NCI-H526 treated with DMSO at 0.1 percent for 48 hours (cell line): ENCODE data around the gene GALNT17.
"Not testable (repeated sequence)": the region's sequence is repeated elsewhere in the genome, so short reads cannot be mapped to it uniquely, and the experiment has no call there.

Experiments used
- DNase-seq: peaks from one replicate; lab custom pipeline; 2025; lab: John Stamatoyannopoulos, UW

GALNT17 gene

DNA sequence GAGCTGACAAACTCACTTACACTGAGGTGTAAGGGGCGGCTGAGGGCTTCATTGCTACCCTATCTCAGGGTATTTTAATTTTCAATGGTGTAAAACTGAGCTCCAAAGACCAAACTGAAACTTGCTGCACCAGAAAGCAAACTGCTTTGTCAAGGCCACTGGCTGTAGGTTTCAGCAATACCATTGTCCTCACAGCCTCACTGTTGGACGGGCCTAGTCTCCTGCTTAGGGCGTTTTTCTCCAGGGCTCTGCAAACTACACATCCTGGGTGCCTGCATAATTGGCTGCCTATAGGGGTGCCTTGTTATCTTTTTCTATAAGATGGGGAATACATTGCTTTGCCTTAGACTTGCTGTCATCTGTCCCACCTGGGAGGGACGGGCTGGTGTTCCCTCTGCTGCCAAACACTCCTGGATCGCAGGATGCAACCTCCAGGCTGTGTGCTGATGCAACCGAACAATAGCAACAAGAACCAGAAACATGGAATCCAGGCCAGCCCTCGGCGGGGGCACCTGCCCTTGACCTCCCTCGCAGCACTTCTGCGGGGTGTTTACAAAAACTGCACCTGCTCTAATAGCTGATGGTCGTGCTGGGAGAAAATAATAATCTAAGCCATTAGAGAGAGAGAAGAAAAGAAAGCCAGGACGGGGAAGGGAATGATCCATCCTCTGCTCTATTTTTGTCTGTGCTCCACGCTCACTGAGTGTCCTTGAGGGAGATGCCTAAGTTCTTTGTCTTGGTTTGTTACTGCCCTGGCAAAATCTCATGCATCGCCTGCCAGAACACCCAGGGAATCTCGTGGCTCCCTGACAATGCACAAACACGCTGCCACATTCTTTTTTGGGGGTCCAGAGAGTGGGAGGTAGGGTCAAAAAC is 104.5 kb downstream of the GALNT17 start:
- DNase-seq = no peak

GRCh38 chr7:71237945-71238344 is 106.0 kb downstream of the GALNT17 start:
- no peak for DNase-seq

DNA sequence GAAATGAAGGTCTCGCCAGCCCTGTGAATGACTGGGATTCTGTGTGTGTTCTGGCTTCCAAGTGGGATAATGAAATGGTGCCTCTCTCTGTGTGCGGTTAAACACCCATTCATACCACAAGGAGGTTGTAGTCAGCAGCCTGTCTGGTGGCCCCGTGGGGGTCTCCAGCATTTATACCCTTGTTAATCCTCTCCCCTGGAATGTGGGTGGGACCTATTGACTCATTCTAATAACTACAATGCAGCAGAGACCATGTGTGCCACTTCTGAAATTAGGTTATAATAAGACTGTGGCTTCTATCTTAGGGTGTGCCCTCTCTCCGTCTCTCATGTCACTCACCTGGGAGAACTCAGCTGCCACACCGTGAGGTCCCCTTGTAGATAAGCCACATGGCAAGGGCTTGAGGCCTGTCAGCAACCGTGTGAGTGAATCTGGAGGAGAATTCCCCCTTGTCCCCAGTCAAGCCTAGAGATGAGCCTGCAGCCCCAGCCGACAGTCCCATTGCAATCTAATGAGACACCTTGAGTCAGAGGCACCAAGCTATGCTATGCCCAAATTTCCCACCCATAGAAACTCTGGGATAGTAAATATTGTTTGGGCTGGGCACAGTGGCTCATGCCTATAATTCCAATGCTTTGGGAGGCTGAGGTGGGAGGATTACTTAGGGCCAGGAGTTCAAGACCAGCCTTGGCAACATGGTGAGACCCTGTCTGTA is 106.8 kb downstream of the GALNT17 start:
- no peak for DNase-seq

GRCh38 chr7:71239586-71240268 is 107.8 kb downstream of the GALNT17 start:
- DNase-seq = no peak

DNA sequence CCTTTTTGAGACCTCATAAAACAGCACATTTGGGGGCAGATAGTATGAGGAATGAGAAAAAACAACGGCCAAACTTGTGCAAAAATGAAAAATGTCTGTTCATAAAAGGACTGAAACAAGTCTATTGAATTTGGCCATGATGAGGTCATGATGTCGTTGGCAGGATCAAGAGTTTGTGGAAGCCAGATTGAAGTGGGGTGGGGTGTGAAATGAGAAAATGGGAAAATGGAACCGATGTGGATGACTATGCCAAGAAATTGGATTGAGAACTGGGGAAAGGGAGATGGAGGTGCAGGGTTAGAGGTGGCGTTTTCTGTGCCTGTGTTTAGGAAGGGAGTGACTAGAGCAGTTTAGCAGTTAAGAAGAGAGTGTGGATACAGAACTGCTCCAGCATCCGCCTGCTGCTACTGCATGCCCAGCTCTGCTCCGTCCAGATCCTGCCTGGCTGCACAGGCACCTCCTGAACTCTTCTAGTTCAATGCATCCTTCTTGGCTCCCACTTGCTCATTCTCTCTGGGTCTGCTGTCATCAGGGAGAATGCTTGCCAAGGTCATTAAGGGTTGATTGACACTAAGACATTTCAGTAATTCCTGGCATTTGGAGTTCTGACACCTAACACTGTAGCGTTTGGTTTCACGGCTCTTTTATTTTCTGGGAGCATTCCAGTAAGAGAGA is 111.9 kb downstream of the GALNT17 start:
- DNase-seq = no peak

DNA sequence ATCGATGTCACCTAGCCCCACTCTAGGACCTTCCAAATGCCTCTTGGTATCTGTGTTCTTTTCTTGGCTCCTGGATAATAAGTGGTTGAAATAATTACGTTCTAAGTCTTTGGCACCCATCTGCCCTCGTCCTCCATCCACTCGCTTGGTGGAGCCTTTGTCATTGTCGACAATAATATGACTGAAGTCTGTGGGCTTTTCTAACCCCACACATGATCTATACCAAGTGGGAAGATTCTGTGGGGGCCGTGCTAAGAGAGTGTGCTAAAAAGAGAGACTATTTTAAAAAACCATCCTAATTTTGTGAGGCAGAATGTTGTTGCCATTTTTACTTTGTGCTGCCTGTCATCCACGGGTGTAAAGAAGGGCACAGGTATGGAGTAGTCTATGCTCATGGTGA is 113.1 kb downstream of the GALNT17 start:
- DNase-seq = no peak

DNA sequence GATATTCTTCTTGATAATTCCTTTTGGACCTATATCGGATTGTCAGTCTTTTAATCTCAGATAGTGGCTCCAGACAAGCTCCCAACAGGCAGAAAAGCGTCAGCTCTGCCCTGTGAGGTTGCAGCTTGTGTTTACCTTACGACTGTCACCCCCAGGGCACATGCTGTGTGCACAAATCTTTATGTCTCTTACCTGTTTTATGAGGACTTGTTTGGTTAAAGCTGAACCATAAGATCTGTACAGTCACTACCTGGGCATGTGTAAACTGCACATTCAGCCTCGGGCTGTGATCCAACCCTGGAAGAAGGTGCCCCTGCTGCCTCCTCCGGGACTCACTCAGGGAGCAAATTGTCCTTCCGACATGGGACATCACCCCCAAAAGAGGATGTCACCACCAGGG is 119.8 kb downstream of the GALNT17 start:
- no peak for DNase-seq

DNA sequence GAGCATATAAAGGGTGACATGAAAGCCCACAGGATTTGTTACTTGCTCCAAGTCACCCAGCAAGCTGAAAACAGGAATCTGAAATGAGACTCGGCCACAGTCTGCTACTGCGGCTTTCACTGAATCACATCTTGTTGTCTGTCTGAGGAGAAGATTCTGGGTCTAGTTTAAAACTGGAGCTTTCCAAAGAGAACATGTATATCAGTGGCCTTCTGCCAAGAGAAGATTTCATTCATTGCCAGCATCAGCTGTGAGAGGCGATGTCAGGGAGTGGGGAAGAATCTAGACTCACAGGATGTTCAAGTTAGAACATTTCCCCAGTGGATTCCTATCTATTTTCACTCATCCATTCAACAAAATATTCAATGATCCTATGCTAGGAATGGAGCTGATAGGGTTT is 122.8 kb downstream of the GALNT17 start:
- no peak for DNase-seq

- DNase-seq = no peak
These were observed 123.7 kb downstream of the GALNT17 start for GRCh38 chr7:71255537-71256178.

DNA sequence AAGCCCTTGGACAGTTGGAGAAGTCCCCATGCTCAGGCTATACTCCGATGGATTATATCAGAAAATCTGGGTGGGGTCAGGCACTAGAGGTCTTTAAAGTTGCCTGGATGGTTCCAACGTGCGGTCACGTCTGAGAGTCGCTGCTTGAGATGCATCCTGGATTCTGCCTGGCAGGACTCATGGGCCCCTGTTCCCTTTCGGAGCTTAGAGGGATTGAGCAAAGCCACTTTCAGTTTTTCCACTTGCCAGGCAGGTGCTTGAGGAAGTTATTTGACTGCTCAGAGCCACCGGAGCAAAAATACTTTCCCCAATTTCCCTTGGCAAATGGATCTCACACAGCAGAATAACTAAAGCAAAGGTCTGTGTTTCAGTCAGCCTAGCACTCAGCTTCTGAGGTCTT is 129.1 kb downstream of the GALNT17 start:
- no peak for DNase-seq

GRCh38 chr7:71262834-71263233 is 130.9 kb downstream of the GALNT17 start:
- DNase-seq = not testable (repeated sequence)

DNA sequence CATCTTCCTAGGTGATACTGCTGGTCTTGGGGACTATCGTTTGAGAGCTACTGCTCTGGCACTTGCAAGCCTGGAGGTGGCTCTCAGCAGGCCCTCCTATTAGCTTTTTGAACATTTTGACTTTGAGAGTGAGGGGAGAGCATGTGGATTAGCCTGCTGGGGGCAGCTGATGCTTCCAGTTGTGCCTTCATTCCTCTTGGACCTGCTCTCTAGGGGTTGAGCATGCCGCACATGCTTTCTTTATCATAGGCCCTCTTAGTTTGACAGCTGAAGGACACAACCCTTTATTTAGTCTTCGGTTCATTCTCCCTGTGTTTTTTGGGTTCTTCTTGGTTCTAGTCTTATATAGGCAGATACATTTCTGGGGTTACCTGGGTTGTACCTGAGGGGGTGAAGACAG is 132.1 kb downstream of the GALNT17 start:
- DNase-seq = no peak

- DNase-seq = no peak
These were observed 135.0 kb downstream of the GALNT17 start for GRCh38 chr7:71266912-71267311.

- no peak for DNase-seq
These were observed 136.0 kb downstream of the GALNT17 start for GRCh38 chr7:71267734-71268469.

GRCh38 chr7:71270558-71270957 is 138.6 kb downstream of the GALNT17 start:
- DNase-seq = no peak

DNA sequence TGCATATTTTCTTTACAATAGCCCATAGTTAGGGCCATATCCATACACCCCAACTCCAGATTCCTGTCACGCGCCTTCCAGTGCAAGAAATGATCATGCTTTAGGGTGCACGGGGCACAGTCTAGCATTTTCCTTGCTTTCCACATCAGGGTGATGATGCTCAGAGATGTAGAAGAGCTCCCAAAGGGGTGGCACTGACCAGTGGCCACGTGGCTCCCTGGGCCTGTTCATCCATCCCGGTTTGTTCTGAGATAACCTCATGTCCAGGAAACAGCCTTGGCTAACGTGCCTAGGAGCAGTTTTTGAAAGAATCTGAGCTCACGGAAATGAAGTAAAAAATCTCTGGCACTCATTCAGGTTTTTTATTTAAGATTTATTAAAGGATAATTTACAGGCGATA is 139.3 kb downstream of the GALNT17 start:
- DNase-seq = no peak

DNA sequence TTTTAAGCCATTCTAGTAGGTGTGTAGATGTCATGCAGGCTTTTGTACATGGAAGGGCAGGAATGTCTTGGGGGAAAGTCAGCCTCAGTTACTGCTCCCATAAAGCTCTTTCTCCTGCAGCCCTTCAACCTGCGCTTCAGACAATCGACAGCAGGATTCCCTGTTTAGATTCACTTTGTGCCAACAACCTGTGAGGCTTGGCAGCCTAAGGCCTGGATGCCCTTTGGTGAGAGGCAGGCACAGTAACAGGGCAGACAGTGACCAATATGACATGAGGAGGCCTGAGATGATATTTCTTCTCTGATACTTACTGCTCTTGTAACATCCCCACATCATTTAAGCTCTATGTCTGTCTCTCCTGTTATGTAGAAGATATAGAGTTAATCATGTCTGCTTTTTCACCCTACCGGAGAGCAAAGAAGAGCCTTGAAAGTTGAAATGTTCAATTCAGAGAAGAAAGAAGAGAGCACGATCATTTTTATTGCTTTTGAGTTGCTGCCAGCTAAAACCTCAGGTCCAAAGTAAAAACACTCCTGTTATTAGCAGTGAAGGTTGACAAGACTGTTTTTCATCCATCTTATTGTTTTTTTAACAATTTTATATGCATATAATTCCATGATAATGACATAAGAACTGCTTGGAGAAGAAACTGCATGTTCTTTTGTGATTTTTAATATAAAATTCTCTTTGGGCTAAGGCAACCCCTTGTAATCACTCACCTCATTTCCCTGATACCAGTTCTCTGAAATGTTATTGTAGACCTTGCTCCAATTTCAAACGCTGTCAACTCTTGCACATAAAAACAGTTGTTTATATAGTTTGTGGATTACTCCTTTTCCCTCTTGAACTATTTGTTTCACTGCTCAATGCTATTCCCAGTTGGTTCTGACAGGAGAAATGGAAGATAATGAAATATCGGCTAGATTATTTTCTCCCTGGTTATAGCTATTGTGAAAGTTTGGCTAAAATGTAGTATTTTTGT is 140.9 kb downstream of the GALNT17 start:
- DNase-seq = no peak

DNA sequence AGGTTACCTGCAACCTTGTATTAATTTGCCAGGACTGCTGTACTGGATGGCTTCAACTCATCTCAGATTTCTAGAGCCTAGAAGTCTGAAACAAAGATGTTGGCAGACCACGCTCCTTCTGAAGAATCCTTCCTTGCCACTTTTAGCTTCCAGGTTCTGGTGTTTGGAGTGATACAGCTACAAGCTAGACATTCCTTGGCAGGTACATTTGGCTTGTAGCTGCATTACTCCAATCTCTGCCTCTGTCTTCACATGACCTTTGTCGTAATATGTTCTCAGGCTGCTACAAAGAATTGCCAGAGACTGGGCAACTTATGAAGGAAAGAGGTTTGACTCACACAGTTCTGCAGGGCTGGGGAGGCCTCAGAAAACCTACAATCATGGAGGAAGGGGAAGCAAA is 146.3 kb downstream of the GALNT17 start:
- DNase-seq = no peak

GRCh38 chr7:71281261-71281660 is 149.3 kb downstream of the GALNT17 start:
- DNase-seq = no peak

DNA sequence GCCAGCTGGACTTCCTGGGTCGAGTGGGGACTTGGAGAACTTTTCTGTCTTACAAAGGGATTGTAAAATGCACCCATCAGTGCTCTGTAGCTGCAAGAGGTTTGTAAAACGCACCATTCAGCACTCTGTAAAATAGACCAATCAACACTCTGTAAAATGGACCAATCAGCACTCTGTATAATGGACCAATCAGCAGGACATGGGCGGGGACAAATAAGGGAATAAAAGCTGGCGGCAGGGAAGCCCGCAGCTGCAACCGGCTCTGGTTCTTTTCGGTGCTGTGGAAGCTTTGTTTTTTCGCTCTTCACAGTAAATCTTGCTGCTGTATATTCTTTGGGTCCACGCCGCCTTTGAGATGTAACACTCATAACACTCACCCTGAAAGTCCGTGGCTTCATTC is 151.9 kb downstream of the GALNT17 start:
- DNase-seq = no peak
